ENCODE results near the gene PCIF1. TPM values are rescaled to one million over a fixed set of nuclear protein-coding genes. Genes with fewer than 3 reads are reported as not detected.

PCIF1 gene
- total and polyA plus RNA-seq, 4 donors = 9.2 to 12.4 (median 11.5) TPM

DNA sequence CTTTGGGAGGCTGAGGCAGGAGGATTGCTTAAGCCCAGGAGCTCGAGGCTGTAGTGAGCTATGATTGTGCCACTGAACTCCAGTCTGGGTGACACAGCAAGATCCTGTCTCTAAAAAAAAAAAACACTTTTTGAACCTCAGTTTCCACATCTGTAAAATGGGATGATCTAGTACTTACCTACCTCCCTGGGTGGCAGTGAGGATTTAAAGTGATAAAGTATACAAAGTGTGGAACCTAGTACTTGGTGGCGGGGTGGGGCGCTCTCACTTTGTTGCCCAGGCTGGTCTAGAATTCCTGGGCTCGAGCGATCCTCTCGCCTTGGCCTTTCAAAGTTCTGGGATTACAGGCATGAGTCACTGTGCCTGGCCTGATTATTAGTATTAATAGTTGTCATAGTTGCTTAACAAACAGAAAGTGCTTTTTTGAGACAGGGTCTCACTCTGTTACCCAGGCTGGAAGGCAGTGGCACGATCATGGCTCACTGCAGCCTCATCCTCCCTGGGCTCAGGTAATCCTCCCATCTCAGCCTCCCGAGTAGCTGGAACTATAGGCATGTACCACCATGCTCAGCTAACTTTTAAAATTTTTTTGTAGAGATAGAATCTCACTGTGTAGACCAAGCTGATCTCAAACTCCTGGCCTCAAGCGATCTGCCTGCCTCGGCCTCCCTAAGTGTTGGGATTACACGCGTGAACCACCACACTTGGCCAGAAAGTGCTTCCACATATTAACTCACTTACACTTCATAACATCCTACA, 15.5 kb upstream of the PCIF1 start (continued):
- TF ChIP-seq, protein P1, sequence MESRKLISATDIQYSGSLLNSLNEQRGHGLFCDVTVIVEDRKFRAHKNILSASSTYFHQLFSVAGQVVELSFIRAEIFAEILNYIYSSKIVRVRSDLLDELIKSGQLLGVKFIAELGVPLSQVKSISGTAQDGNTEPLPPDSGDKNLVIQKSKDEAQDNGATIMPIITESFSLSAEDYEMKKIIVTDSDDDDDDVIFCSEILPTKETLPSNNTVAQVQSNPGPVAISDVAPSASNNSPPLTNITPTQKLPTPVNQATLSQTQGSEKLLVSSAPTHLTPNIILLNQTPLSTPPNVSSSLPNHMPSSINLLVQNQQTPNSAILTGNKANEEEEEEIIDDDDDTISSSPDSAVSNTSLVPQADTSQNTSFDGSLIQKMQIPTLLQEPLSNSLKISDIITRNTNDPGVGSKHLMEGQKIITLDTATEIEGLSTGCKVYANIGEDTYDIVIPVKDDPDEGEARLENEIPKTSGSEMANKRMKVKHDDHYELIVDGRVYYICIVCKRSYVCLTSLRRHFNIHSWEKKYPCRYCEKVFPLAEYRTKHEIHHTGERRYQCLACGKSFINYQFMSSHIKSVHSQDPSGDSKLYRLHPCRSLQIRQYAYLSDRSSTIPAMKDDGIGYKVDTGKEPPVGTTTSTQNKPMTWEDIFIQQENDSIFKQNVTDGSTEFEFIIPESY (IDR thresholded peaks at IDR 0.05) = no peak
- TF ChIP-seq FOXA2 (IDR thresholded peaks at IDR 0.05) = no peak
- no peak for TF ChIP-seq EGR1 (IDR thresholded peaks at IDR 0.05; ENCODE audit: low read depth in 2 of 2)
- no peak for TF ChIP-seq YY1 (IDR thresholded peaks at IDR 0.05)

DNA sequence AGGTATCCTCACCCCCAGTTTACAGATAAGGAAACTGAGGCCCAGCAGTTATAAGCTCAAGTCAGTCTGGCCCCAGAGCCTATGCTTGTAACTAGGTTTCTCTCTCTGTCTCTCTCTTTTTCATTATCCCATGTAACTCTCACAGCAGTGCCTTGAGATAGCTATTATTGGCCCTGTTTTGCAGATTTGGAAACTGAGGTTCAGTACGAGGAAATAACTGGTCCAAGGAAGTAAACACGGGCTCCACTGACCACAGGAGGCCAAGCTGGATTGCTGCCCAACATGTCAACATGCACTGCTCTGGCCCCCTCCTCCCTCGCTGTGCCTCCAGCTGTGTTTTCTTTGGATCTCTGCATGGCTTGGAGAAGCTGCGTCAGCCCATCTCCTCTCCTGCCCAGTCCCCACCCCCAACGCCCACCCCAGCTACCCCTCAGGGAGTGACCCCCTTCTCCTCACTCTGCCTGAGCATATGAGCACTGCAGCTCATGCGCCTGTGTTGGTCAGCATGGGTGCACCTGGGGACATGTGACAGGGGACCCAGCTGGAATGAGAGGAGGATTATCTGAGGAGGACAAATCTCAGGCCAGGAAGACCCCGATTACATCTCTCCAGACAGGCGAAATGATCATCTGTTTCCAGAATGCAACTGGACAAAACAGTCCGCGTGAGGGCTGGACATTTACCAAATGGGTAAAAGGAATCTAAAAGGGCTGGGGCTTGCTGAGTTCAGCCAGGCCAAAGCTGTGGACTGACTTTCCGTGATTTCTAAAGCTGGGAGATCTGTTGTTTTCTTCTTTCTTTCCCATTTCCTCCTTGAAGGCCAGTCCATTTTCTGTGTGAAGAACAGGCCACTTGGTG, 14.7 kb upstream of the PCIF1 start:
- H3K27ac ChIP-seq (ENCODE audit: low read depth in 1 of 2, low read length in 2 of 2) = peak overlapping the region; percentile 47 to 58
- WGBS = 33% methylated on average over 11 of the region's 11 CpGs
- no peaks in the 10 kb centered on the region for H3K36me3 ChIP-seq (ENCODE audit: control insufficient read depth in 4 of 4, insufficient read depth in 3 of 4, low read depth in 1 of 4, low read length in 3 of 4)
- H3K4me1 ChIP-seq (ENCODE audit: control insufficient read depth in 4 of 4, insufficient read depth in 4 of 4, low read length in 3 of 4) = peaks cover under 1 to 23% (median 7%) of the 10 kb centered on the region in 4 donors
- H3K9me3 ChIP-seq (ENCODE audit: control insufficient read depth in 4 of 4, low read length in 3 of 4) = no peaks in the 10 kb centered on the region
- H3K9ac ChIP-seq (ENCODE audit: low read depth in 1 of 2, low read length in 2 of 2) = peak overlapping the region in 1 of 2 donors; percentile 44
- H3K27me3 ChIP-seq (ENCODE audit: control insufficient read depth in 4 of 4, insufficient read depth in 4 of 4, low read length in 3 of 4) = no peaks in the 10 kb centered on the region
- peak; percentile 53 for DNase-seq (ENCODE audit: low spot score)
- TF ChIP-seq HNF4G (IDR thresholded peaks at IDR 0.05) = no peak
- TF ChIP-seq, protein P2, sequence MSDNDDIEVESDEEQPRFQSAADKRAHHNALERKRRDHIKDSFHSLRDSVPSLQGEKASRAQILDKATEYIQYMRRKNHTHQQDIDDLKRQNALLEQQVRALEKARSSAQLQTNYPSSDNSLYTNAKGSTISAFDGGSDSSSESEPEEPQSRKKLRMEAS (IDR thresholded peaks at IDR 0.05) = no peak
- TF ChIP-seq, protein P3, sequence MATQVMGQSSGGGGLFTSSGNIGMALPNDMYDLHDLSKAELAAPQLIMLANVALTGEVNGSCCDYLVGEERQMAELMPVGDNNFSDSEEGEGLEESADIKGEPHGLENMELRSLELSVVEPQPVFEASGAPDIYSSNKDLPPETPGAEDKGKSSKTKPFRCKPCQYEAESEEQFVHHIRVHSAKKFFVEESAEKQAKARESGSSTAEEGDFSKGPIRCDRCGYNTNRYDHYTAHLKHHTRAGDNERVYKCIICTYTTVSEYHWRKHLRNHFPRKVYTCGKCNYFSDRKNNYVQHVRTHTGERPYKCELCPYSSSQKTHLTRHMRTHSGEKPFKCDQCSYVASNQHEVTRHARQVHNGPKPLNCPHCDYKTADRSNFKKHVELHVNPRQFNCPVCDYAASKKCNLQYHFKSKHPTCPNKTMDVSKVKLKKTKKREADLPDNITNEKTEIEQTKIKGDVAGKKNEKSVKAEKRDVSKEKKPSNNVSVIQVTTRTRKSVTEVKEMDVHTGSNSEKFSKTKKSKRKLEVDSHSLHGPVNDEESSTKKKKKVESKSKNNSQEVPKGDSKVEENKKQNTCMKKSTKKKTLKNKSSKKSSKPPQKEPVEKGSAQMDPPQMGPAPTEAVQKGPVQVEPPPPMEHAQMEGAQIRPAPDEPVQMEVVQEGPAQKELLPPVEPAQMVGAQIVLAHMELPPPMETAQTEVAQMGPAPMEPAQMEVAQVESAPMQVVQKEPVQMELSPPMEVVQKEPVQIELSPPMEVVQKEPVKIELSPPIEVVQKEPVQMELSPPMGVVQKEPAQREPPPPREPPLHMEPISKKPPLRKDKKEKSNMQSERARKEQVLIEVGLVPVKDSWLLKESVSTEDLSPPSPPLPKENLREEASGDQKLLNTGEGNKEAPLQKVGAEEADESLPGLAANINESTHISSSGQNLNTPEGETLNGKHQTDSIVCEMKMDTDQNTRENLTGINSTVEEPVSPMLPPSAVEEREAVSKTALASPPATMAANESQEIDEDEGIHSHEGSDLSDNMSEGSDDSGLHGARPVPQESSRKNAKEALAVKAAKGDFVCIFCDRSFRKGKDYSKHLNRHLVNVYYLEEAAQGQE (IDR thresholded peaks at IDR 0.05) = no peak
- TF ChIP-seq, protein P4, sequence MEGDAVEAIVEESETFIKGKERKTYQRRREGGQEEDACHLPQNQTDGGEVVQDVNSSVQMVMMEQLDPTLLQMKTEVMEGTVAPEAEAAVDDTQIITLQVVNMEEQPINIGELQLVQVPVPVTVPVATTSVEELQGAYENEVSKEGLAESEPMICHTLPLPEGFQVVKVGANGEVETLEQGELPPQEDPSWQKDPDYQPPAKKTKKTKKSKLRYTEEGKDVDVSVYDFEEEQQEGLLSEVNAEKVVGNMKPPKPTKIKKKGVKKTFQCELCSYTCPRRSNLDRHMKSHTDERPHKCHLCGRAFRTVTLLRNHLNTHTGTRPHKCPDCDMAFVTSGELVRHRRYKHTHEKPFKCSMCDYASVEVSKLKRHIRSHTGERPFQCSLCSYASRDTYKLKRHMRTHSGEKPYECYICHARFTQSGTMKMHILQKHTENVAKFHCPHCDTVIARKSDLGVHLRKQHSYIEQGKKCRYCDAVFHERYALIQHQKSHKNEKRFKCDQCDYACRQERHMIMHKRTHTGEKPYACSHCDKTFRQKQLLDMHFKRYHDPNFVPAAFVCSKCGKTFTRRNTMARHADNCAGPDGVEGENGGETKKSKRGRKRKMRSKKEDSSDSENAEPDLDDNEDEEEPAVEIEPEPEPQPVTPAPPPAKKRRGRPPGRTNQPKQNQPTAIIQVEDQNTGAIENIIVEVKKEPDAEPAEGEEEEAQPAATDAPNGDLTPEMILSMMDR (IDR thresholded peaks at IDR 0.05; ENCODE audit: low read depth, low read length, missing input control) = no peak
- TF ChIP-seq, protein P5, sequence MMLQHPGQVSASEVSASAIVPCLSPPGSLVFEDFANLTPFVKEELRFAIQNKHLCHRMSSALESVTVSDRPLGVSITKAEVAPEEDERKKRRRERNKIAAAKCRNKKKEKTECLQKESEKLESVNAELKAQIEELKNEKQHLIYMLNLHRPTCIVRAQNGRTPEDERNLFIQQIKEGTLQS (IDR thresholded peaks at IDR 0.05) = no peak
- TF ChIP-seq RXRA (IDR thresholded peaks at IDR 0.05) = no peak
- H3K4me3 ChIP-seq (ENCODE audit: low read depth in 1 of 3, low read length in 3 of 3) = no peak overlapping the region
